ENCODE data around the gene PPP2R2C.

DNA sequence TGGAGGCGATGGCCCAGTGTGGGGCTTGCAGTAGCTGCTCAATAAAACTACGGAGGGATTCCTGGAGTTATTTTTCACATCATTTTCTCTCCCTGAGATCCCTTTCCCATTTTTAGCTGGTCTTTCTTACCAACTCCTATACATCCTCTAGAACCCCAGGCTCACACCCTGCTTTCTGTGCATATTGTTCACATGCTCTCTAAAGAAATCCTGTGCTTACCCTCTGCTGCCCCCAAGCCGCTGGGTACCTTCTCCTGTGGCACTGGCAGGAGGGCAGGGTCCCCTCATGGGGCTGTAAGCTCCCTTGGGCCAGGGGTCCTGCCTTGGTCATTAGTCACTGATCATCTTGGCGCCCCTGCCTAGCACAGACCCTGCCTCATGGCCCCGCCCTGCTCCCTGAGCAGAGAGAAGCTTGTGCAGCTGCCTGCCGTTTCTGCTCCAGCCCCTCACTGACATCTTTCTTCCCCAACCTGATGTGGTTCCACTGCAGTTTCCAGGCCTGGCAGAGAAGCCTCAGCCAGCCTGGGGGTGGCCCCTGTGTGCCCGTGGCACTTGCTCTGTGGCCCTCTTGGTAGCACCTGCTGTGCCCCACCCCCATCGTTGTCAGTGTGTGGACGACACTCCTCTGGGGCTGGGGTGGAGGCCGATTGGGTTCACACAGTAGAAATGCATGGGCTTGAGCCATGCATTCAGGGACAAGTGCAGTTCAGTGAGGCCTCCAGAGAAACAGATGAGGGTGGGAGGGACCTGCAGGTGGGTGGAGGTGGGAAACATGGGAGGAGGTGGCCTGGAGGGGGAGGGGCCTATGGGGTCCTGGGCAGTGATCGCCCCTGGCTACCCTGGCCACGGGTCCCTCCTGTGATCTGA, 133.2 kb downstream of the PPP2R2C start:
- TF ChIP-seq, protein P1, sequence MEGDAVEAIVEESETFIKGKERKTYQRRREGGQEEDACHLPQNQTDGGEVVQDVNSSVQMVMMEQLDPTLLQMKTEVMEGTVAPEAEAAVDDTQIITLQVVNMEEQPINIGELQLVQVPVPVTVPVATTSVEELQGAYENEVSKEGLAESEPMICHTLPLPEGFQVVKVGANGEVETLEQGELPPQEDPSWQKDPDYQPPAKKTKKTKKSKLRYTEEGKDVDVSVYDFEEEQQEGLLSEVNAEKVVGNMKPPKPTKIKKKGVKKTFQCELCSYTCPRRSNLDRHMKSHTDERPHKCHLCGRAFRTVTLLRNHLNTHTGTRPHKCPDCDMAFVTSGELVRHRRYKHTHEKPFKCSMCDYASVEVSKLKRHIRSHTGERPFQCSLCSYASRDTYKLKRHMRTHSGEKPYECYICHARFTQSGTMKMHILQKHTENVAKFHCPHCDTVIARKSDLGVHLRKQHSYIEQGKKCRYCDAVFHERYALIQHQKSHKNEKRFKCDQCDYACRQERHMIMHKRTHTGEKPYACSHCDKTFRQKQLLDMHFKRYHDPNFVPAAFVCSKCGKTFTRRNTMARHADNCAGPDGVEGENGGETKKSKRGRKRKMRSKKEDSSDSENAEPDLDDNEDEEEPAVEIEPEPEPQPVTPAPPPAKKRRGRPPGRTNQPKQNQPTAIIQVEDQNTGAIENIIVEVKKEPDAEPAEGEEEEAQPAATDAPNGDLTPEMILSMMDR (conservative IDR thresholded peaks at IDR 0.05; ENCODE audit: low read length): no peak
- TF ChIP-seq EZH2phosphoT487 (IDR thresholded peaks at IDR 0.05; ENCODE audit: borderline replicate concordance): no peak
